ENCODE measurements around the gene ENTPD8. TPM values are rescaled to one million over a fixed set of nuclear protein-coding genes. Genes with fewer than 3 reads are reported as not detected.
A peak's percentile ranks its signal among the peaks of the same experiment; 100 is the strongest.

Gene ENTPD8
- total RNA-seq, 1 experiment from 2014 or later = not detected

DNA sequence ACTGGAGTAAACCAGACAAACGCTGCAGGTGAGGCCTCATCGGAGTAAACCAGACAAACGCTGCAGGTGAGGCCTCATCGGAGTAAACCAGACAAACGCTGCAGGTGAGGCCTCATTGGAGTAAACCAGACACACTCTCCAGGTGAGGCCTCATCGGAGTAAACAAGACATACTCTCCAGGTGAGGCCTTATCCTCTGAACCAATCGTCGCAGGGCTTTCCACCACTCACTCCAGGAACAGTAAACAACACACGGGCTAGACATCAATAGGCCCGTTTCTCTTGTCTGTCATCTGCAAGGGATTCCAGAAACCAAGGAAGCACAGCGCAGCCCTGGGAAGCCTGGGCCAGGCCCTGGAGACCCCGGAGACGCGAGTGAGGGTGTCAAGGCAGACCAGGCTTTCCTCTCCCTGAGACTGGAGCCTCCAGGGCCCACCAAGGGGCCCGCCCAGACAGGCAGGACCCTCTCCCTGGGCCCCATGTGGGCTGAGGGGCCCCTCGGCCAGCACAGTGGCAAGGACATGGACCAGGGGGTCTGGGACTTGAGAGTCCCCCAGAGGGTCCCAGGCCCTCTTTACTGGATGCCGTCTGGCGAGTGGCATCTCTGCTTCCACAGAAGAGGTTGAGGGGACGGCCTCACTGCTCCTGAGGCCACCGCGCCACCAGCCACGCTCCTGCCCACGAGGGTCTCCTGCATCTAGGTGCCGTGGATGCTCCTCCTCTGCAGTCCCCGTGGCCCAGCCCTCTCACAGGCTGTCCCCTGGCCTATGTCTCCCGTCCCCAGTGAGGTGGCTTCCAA, 44.4 kb upstream of the ENTPD8 start:
- ChIA-PET POLR2A (interaction anchor here (0.6 kb wide), 1 partner anchor 1454 kb away, joined by 3 read pairs; no protein-coding TSS in a partner anchor), CTCF (no interaction called here)
- DNase-seq (ENCODE audit: unreplicated experiment) = no peak
- Mint-ChIP-seq H3K27me3 (ENCODE audit: insufficient read depth, unreplicated experiment) (no peaks in the 10 kb centered on the region), H3K36me3 (ENCODE audit: insufficient read depth, unreplicated experiment) (no peaks in the 10 kb centered on the region), H3K4me1 (ENCODE audit: insufficient read depth, unreplicated experiment) (peaks cover 8% of the 10 kb centered on the region), H3K27ac (ENCODE audit: low read depth, unreplicated experiment) (no peak overlapping the region), H3K9me3 (ENCODE audit: unreplicated experiment) (no peaks in the 10 kb centered on the region), H3K4me3 (ENCODE audit: unreplicated experiment) (no peak overlapping the region)
- BruUV-seq (replicated peaks) = no TSS peak
- intact Hi-C loops (cut with micrococcal nuclease) = no loop called here
- TF ChIP-seq, protein P1, sequence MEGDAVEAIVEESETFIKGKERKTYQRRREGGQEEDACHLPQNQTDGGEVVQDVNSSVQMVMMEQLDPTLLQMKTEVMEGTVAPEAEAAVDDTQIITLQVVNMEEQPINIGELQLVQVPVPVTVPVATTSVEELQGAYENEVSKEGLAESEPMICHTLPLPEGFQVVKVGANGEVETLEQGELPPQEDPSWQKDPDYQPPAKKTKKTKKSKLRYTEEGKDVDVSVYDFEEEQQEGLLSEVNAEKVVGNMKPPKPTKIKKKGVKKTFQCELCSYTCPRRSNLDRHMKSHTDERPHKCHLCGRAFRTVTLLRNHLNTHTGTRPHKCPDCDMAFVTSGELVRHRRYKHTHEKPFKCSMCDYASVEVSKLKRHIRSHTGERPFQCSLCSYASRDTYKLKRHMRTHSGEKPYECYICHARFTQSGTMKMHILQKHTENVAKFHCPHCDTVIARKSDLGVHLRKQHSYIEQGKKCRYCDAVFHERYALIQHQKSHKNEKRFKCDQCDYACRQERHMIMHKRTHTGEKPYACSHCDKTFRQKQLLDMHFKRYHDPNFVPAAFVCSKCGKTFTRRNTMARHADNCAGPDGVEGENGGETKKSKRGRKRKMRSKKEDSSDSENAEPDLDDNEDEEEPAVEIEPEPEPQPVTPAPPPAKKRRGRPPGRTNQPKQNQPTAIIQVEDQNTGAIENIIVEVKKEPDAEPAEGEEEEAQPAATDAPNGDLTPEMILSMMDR (IDR thresholded peaks at IDR 0.05; ENCODE audit: unreplicated experiment) = no peak

DNA sequence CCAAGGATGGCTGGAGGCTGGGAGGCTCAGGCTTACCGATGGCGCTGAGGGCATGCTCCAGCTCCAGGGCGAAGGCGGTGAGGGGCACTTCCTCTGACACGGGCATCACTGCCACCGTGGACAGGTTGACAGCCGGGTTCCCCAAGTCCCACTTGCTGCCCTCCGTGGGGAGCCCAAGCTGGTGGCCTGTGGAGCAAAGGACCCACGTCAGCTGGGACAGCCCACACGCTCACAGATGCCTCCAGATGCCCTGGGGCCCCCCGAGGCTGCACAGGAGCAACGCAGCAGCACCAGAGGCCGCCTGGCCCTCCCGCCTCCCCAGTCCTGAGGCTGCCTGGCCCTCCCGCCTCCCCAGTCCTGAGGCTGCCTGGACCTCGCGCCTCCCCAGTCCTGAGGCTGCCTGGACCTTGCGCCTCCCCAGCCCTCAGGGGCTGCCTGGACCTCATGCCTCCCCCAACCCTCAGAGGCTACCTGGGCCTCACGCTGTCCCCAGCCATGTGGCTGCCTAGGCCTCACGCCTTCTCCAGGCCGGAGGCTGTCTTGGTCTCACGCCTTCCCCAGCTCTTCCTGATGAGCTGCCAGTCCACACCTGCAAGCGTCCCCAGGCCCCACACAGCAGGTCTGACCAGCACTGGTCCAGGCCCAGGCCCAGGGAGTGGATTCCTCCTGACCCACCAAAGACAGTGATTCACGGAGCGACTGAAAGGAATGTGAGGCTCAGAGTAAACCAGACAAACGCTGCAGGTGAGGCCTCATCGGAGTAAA, 43.6 kb upstream of the ENTPD8 start:
- TF ChIP-seq, protein P1 (IDR thresholded peaks at IDR 0.05; ENCODE audit: unreplicated experiment) = no peak
- no peak for DNase-seq (ENCODE audit: unreplicated experiment)
- no TSS peak for BruUV-seq (replicated peaks)
- Mint-ChIP-seq H3K9me3 (ENCODE audit: unreplicated experiment) (no peaks in the 10 kb centered on the region), H3K4me3 (ENCODE audit: unreplicated experiment) (no peak overlapping the region), H3K27ac (ENCODE audit: low read depth, unreplicated experiment) (no peak overlapping the region), H3K36me3 (ENCODE audit: insufficient read depth, unreplicated experiment) (no peaks in the 10 kb centered on the region), H3K27me3 (ENCODE audit: insufficient read depth, unreplicated experiment) (no peaks in the 10 kb centered on the region), H3K4me1 (ENCODE audit: insufficient read depth, unreplicated experiment) (peaks cover 8% of the 10 kb centered on the region)
- POLR2A ChIA-PET = interaction anchor here (0.6 kb wide), 1 partner anchor 1453 kb away, joined by 3 read pairs; no protein-coding TSS in a partner anchor
- intact Hi-C loops (cut with micrococcal nuclease) = no loop called here
- CTCF ChIA-PET = no interaction called here

GRCh38 chr9:137482094-137482781, 41.1 kb upstream of the ENTPD8 start:
- ChIA-PET CTCF (interaction anchor here (0.7 kb wide), 1 partner anchor 49 kb away, joined by 3 read pairs; no protein-coding TSS in a partner anchor), POLR2A (interaction anchor here (0.8 to 1.8 kb wide), 13 partner anchors 9 to 240 kb away, joined by 3 to 10 read pairs (median 4); partner anchors contain the start of genes EXD3, NOXA1, NSMF and PNPLA7)
- BruUV-seq (replicated peaks) = no TSS peak
- Mint-ChIP-seq H3K27ac (ENCODE audit: low read depth, unreplicated experiment) (peak overlapping the region; percentile 83), H3K36me3 (ENCODE audit: insufficient read depth, unreplicated experiment) (no peaks in the 10 kb centered on the region), H3K4me3 (ENCODE audit: unreplicated experiment) (peak overlapping the region; percentile 39), H3K27me3 (ENCODE audit: insufficient read depth, unreplicated experiment) (no peaks in the 10 kb centered on the region), H3K4me1 (ENCODE audit: insufficient read depth, unreplicated experiment) (peaks cover 8% of the 10 kb centered on the region), H3K9me3 (ENCODE audit: unreplicated experiment) (no peaks in the 10 kb centered on the region)
- intact Hi-C loops (cut with micrococcal nuclease) = no loop called here
- peak; percentile 96 for DNase-seq (ENCODE audit: unreplicated experiment)
- TF ChIP-seq, protein P1 (IDR thresholded peaks at IDR 0.05; ENCODE audit: unreplicated experiment) = no peak

Measured in MCF 10A (cell line).